Measurements from ENCODE around the gene ANKRD39. TPM values are rescaled to one million over a fixed set of nuclear protein-coding genes. Genes with fewer than 3 reads are reported as not detected.
"Not testable (repeated sequence)": the region's sequence is repeated elsewhere in the genome, so short reads cannot be mapped to it uniquely, and the experiment has no call there.

ANKRD39 gene
- total and polyA plus RNA-seq, 5 donors = 11.8 to 23.3 (median 14.1) TPM

- WGBS = 62% methylated on average over 18 of the region's 18 CpGs
- Histone ChIP-seq H3K9me3 (ENCODE audit: control insufficient read depth, low read length) (no peaks in the 10 kb centered on the region), H3K27me3 (ENCODE audit: control insufficient read depth, insufficient read depth) (no peaks in the 10 kb centered on the region), H3K4me3 (ENCODE audit: low read length) (no peak overlapping the region), H3K27ac (ENCODE audit: low read length) (no peak overlapping the region), H3K4me1 (ENCODE audit: control insufficient read depth, insufficient read depth, low read length) (peaks cover 9% of the 10 kb centered on the region)
- ATAC-seq = no peak
- peak in 1 of 3 donors; percentile 46 for DNase-seq
- intact Hi-C loops (cut with DNase I) = no loop called here
These were observed 38.2 kb upstream of the ANKRD39 start for GRCh38 chr2:96895746-96896651.

- DNase-seq (peak in 1 of 3 donors; percentile 68), ATAC-seq (peak in 1 of 2 donors; percentile 8)
- 81% methylated on average over 10 of the region's 10 CpGs for WGBS
- Histone ChIP-seq H3K4me1 (ENCODE audit: control insufficient read depth, insufficient read depth, low read length) (peaks cover 10% of the 10 kb centered on the region), H3K27ac (ENCODE audit: low read length) (no peak overlapping the region), H3K9me3 (ENCODE audit: control insufficient read depth, low read length) (no peaks in the 10 kb centered on the region), H3K27me3 (ENCODE audit: control insufficient read depth, insufficient read depth) (no peaks in the 10 kb centered on the region), H3K4me3 (ENCODE audit: low read length) (no peak overlapping the region)
- intact Hi-C loops (cut with DNase I) = no loop called here
These were observed 37.4 kb upstream of the ANKRD39 start for GRCh38 chr2:96895032-96895745.

GRCh38 chr2:96894151-96894531 lies 36.3 kb upstream of the ANKRD39 start:
- Histone ChIP-seq H3K27ac (ENCODE audit: low read length) (no peak overlapping the region), H3K4me3 (ENCODE audit: low read length) (no peak overlapping the region), H3K9me3 (ENCODE audit: control insufficient read depth, low read length) (no peaks in the 10 kb centered on the region), H3K4me1 (ENCODE audit: control insufficient read depth, insufficient read depth, low read length) (peaks cover 10% of the 10 kb centered on the region), H3K27me3 (ENCODE audit: control insufficient read depth, insufficient read depth) (no peaks in the 10 kb centered on the region)
- 92% methylated on average over 3 of the region's 3 CpGs for WGBS
- intact Hi-C loops (cut with DNase I) = no loop called here
- ATAC-seq (no peak), DNase-seq (no peak)

DNA sequence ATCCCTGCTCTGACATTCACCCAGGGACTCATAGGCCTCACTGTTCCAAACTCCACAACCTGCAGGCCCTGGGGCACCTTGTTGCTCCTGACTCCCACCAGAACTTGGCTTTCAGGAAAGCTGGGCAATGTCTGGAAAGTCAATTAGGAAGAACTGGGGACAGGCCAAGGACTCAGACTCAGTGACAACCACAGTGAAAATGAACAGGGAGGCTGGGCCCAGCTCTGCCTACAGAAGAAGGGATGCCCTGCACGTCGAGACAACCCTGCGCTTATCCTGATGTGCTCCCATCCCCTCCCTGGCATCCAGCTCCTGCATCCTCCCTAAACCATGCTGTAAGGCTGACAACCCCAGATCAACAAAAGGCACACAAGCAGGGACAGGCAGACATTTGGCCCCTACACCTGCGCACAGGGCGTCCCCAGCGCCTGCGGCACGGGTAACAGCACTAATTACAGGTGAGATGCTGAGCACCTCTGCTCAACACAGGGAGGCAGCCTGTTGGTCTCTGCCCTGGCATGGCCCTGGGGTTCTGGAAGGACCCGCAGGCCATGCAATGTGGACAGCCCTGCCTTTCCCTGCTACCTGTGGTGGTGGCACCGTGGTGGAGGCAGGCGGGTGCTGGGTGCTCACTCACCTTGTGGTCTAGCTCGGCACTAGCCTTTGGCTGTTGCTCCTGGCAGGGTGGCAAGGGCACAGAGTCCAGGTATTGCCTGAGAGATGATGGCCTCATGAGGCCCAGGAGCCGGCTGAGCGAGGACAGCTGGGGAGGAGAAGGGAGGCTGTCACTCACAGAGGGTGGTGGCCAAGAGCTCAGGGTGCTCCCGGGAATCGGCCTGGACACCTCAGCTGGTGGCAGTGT lies 35.7 kb upstream of the ANKRD39 start:
- intact Hi-C loops (cut with DNase I) = no loop called here
- no peak overlapping the region for H3K4me3 ChIP-seq (ENCODE audit: low read length)
- H3K9me3 ChIP-seq (ENCODE audit: control insufficient read depth, low read length) = no peaks in the 10 kb centered on the region
- WGBS = 93% methylated on average over 16 of the region's 16 CpGs
- H3K27me3 ChIP-seq (ENCODE audit: control insufficient read depth, insufficient read depth) = no peaks in the 10 kb centered on the region
- DNase-seq = no peak
- H3K27ac ChIP-seq (ENCODE audit: low read length) = no peak overlapping the region
- ATAC-seq = no peak
- peaks cover 10% of the 10 kb centered on the region for H3K4me1 ChIP-seq (ENCODE audit: control insufficient read depth, insufficient read depth, low read length)

GRCh38 chr2:96891591-96892333 lies 33.9 kb upstream of the ANKRD39 start:
- peak; percentile 57 to 75 for ATAC-seq

GRCh38 chr2:96890726-96891385 lies 33.0 kb upstream of the ANKRD39 start:
- intact Hi-C loops (cut with DNase I) = no loop called here
- Histone ChIP-seq H3K4me3 (ENCODE audit: low read length) (no peak overlapping the region), H3K27ac (ENCODE audit: low read length) (no peak overlapping the region), H3K27me3 (ENCODE audit: control insufficient read depth, insufficient read depth) (no peaks in the 10 kb centered on the region), H3K4me1 (ENCODE audit: control insufficient read depth, insufficient read depth, low read length) (peaks cover 12% of the 10 kb centered on the region), H3K9me3 (ENCODE audit: control insufficient read depth, low read length) (no peaks in the 10 kb centered on the region)
- DNase-seq (no peak), ATAC-seq (no peak)
- 64% methylated on average over 6 of the region's 6 CpGs for WGBS

More at GRCh38 chr2:96891591-96892333, 33.9 kb upstream of the ANKRD39 start:
- Histone ChIP-seq H3K4me1 (ENCODE audit: control insufficient read depth, insufficient read depth, low read length) (peaks cover 12% of the 10 kb centered on the region), H3K4me3 (ENCODE audit: low read length) (no peak overlapping the region), H3K27me3 (ENCODE audit: control insufficient read depth, insufficient read depth) (no peaks in the 10 kb centered on the region), H3K9me3 (ENCODE audit: control insufficient read depth, low read length) (no peaks in the 10 kb centered on the region), H3K27ac (ENCODE audit: low read length) (no peak overlapping the region)
- peak in 2 of 3 donors; percentile 82 for DNase-seq
- intact Hi-C loops (cut with DNase I) = no loop called here
- 62% methylated on average over 11 of the region's 11 CpGs for WGBS

- no peak for ATAC-seq
- WGBS = 85% methylated on average over 7 of the region's 7 CpGs
- intact Hi-C loops (cut with DNase I) = no loop called here
- DNase-seq = no peak
- H3K4me1 ChIP-seq (ENCODE audit: control insufficient read depth, insufficient read depth, low read length) = peaks cover 12% of the 10 kb centered on the region
- no peaks in the 10 kb centered on the region for H3K27me3 ChIP-seq (ENCODE audit: control insufficient read depth, insufficient read depth)
- H3K4me3 ChIP-seq (ENCODE audit: low read length) = no peak overlapping the region
- H3K9me3 ChIP-seq (ENCODE audit: control insufficient read depth, low read length) = no peaks in the 10 kb centered on the region
- no peak overlapping the region for H3K27ac ChIP-seq (ENCODE audit: low read length)
These were observed 32.4 kb upstream of the ANKRD39 start for GRCh38 chr2:96890252-96890651.

DNA sequence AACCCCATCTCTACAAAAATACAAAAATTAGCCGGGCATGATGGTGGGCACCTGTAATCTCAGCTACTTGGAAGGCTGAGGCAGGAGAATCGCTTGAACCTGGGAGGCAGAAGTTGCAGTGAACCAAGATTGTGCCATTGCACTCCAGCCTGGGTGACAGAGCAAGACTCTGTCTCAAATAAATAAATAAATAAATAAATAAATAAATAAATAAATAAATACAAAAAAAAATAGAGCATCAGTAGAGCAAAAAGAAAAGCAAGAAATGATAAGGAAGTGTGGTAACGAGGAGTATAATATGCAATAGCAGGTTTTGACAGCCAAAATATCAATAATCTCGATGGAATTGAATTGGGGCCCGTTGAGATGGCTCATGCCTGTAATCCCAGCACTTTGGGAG lies 31.7 kb upstream of the ANKRD39 start:
- 89% methylated on average over 5 of the region's 5 CpGs for WGBS
- H3K27ac ChIP-seq (ENCODE audit: low read length); DNase-seq; H3K4me3 ChIP-seq (ENCODE audit: low read length); H3K9me3 ChIP-seq (ENCODE audit: control insufficient read depth, low read length); ATAC-seq; H3K27me3 ChIP-seq (ENCODE audit: control insufficient read depth, insufficient read depth); intact Hi-C loops (cut with DNase I): not testable (repeated sequence)
- peaks cover 12% of the 10 kb centered on the region for H3K4me1 ChIP-seq (ENCODE audit: control insufficient read depth, insufficient read depth, low read length)

DNA sequence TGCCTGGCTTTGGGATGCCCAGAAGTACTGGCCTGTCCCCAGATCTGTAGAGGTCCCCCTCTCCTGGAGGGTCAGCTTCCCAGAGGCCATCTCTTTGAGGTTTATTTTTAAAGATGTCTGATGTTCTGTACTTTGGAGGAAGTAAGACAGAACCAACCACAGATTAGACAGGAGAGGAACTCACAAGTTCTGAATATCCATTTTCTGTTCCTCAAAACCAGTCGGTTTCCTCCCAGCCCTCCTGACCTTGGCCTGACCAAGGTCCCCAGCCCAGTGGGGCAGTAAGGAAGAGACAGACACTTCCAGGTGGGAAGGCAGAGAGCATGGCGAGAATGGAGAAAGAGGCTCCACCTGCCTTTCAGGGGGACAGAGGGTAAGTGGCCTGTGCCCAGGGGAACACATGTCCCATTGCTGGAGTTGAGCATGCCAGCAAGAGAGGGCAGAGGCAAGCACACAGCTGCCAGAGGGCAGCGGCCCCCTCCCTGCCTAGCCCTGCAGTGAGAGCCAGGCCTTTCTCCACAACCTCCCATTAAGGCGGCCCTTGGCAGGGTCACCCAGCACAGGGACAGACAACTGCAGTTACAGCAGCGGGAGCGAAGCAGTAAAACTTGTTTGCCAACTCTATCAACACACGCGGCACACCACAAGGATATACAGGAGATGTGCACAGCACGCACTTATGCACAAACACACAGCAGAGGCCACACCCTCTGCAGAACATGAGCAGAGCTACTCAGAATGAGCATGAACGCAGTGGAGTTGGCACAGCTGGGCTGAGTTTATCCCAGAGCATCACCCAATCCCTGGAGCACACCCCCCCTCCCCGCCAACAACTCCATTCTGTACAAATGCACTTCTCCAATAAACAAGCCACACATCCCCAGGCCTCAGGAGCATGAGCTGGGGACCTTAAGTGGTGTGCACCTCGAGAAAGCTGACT lies 30.5 kb upstream of the ANKRD39 start:
- Histone ChIP-seq H3K27me3 (ENCODE audit: control insufficient read depth, insufficient read depth) (no peaks in the 10 kb centered on the region), H3K4me1 (ENCODE audit: control insufficient read depth, insufficient read depth, low read length) (peaks cover 12% of the 10 kb centered on the region), H3K4me3 (ENCODE audit: low read length) (no peak overlapping the region), H3K9me3 (ENCODE audit: control insufficient read depth, low read length) (no peaks in the 10 kb centered on the region), H3K27ac (ENCODE audit: low read length) (no peak overlapping the region)
- ATAC-seq = peak in 1 of 2 donors; percentile 51
- 52% methylated on average over 12 of the region's 12 CpGs for WGBS
- peak in 2 of 3 donors; percentile 83 to 86 for DNase-seq
- intact Hi-C loops (cut with DNase I) = no loop called here

Measured in right cardiac atrium (tissue), 5 donors.